HepG2 (cell line): ENCODE results near the gene UEVLD. TPM values are rescaled to one million over a fixed set of nuclear protein-coding genes. Genes with fewer than 3 reads are reported as not detected.

ENCODE experiments used
- AGO1 ChIP-seq: fragments of 200-400 bp; formaldehyde crosslinking; IDR thresholded peaks from 2 replicates; pipeline ENCODE4 v1.6.1; 2017; ENCODE audit warnings: mild to moderate bottlenecking, low read depth, low read length, moderate library complexity; ENCODE audit not compliant: poor library complexity, severe bottlenecking
- ATF4 ChIP-seq, 2 experiments: fragments of 450-650 bp in 1 of 2; sonication (generic) in 1 of 2; formaldehyde crosslinking; IDR thresholded peaks; 2 replicates each; pipeline versions ENCODE4 v1.5.0 to v1.8.0; 2020 to 2022; ENCODE audit warnings: mild to moderate bottlenecking in 1 of 2, missing genetic modification reagents in 1 of 2
- HCFC1 ChIP-seq: fragments of 150-350 bp; IDR thresholded peaks from 2 replicates; pipeline ENCODE4 v1.6.1; 2014; ENCODE audit warnings: low read depth, low read length
- KDM1A ChIP-seq: IDR thresholded peaks from 2 replicates; pipeline ENCODE4 v1.6.1; 2016; ENCODE audit warnings: missing compliant biosample characterization
- KIAA2018 ChIP-seq: sonication (generic); formaldehyde crosslinking; IDR thresholded peaks from 2 replicates; pipeline ENCODE4 v1.5.0; 2020; ENCODE audit warnings: mild to moderate bottlenecking, missing genetic modification reagents, borderline replicate concordance
- NCOA1 ChIP-seq: sonication (generic); formaldehyde crosslinking; IDR thresholded peaks from 2 replicates; pipeline ENCODE4 v1.9.0; 2021; ENCODE audit warnings: missing genetic modification reagents
- REST ChIP-seq, 2 experiments: IDR thresholded peaks; 2 replicates each; pipeline ENCODE4 v1.6.1; 2011 to 2012; ENCODE audit warnings: low read length in 2 of 2, borderline replicate concordance in 1 of 2, low read depth in 1 of 2, mild to moderate bottlenecking in 1 of 2, moderate library complexity in 1 of 2
- SNAI1 ChIP-seq: sonication (generic); formaldehyde crosslinking; IDR thresholded peaks from 2 replicates; pipeline ENCODE4 v1.5.0; 2020; ENCODE audit warnings: mild to moderate bottlenecking, missing genetic modification reagents, borderline replicate concordance
- TBL1XR1 ChIP-seq: fragments of 150-350 bp; IDR thresholded peaks from 2 replicates; pipeline ENCODE4 v1.6.1; 2014; ENCODE audit warnings: borderline replicate concordance, low read length; ENCODE audit not compliant: partially characterized antibody
- TCF12 ChIP-seq, 2 experiments: fragments of 450-650 bp in 1 of 2; sonication (generic) in 1 of 2; formaldehyde crosslinking in 1 of 2; IDR thresholded peaks; 2 replicates each; pipeline versions ENCODE4 v1.6.1 to v1.8.0; 2017 to 2022; ENCODE audit warnings: antibody characterized with exemption in 1 of 2, mild to moderate bottlenecking in 1 of 2, missing genetic modification reagents in 1 of 2, moderate library complexity in 1 of 2
- ZNF10 ChIP-seq: sonication (generic); formaldehyde crosslinking; IDR thresholded peaks from 2 replicates; pipeline ENCODE4 v1.4.0; 2020; ENCODE audit warnings: mild to moderate bottlenecking, low read depth, missing genetic modification reagents, borderline replicate concordance
- ZNF557 ChIP-seq: sonication (generic); formaldehyde crosslinking; IDR thresholded peaks from 2 replicates; pipeline ENCODE4 v1.4.0; 2020; ENCODE audit warnings: missing genetic modification reagents
- ZNF703 ChIP-seq: sonication (generic); formaldehyde crosslinking; IDR thresholded peaks from 2 replicates; pipeline ENCODE4 v1.5.1; 2020; ENCODE audit warnings: missing genetic modification reagents, mild to moderate bottlenecking, moderate library complexity, borderline replicate concordance
- ZNF777 ChIP-seq: sonication (generic); formaldehyde crosslinking; IDR thresholded peaks from 2 replicates; pipeline ENCODE4 v1.4.0; 2020; ENCODE audit warnings: missing genetic modification reagents
- polyA plus RNA-seq, 8 experiments: library from polyadenylated mRNA; depleted of rRNA in 3 of 8; stranded (reverse) in 7 of 8; unstranded in 1 of 8; fragments of >200 nt; fragmentation: Illumina TruSeq in 4 of 8; extraction: Trizol in 4 of 8; gene quantifications; 2 replicates each; pipeline versions ENCODE4 v1.2.1 to v1.2.3, GENCODE V29; 2011 to 2016; ENCODE audit warnings: low read depth in 4 of 8, missing spikeins in 1 of 8, mixed read lengths in 1 of 8; ENCODE audit not compliant: insufficient read depth in 1 of 8
- total RNA-seq, 5 experiments: library from RNA; depleted of rRNA; stranded (reverse); fragments of >200 nt; fragmentation: Illumina TruSeq; extraction: Trizol; gene quantifications; 2 replicates each; pipeline ENCODE4 v1.2.3, GENCODE V29; 2016; ENCODE audit warnings: low read depth in 1 of 5

Gene UEVLD
- total and polyA plus RNA-seq, 2 of the 13 experiments (the other 11 are each of a cell fraction or from before 2014, with no cell fraction given), result 5.7 to 13.7 TPM

- TF ChIP-seq KIAA2018 (CRISPR knock-in tag) (no peak), ZNF777 (CRISPR knock-in tag) (peak; percentile 73), ATF4 (CRISPR knock-in tag; IDR thresholded peaks at IDR 0.05) (no peak), ZNF10 (CRISPR knock-in tag) (no peak), AGO1 (peak; percentile 60), REST (IDR thresholded peaks at IDR 0.05; ENCODE audit: borderline replicate concordance in 1 of 2, low read depth in 1 of 2, low read length in 2 of 2) (peak in 1 of 2 experiments; percentile 55; a peak in 1 of 4 replicates), TBL1XR1 (peak; percentile 16), HCFC1 (no peak), KDM1A (CRISPR knock-in tag) (no peak), TCF12 (IDR thresholded peaks at IDR 0.05) (no peak), TCF12 (CRISPR knock-in tag; IDR thresholded peaks at IDR 0.05) (no peak; the same call in 1 of the 2 replicates), ZNF557 (CRISPR knock-in tag) (no peak), SNAI1 (no peak), NCOA1 (CRISPR knock-in tag) (0 out of 2 replicates have a peak, but pooled peaks have one; percentile 77), ZNF703 (CRISPR knock-in tag) (no peak)
Measured at GRCh38 chr11:18588297-18589252, at the start of gene UEVLD (continued).
